Astrocyte (in vitro differentiated cells and primary cell): Measurements from ENCODE around the gene CD180. TPM values are rescaled to one million over a fixed set of nuclear protein-coding genes. Genes with fewer than 3 reads are reported as not detected.

Source experiments
- DNase-seq: peaks from one replicate; pipeline ENCODE4 v3.0.0-alpha.2; 2010; ENCODE audit warnings: low read depth
- FAIRE-seq: peaks from 2 replicates; lab custom pipeline; 2011; peaks lifted over from hg19 to GRCh38; lab: Jason Lieb, UNC
- H2AFZ ChIP-seq: 2 replicates; pipeline ENCODE4 v1.6.0; 2012; ENCODE audit warnings: low read depth, low read length, inconsistent platforms
- H3K27ac ChIP-seq: 2 replicates; pipeline ENCODE4 v1.5.1; 2011; ENCODE audit warnings: low read depth, low read length, inconsistent platforms
- H3K27me3 ChIP-seq: 2 replicates; pipeline ENCODE4 v1.6.0; 2011; ENCODE audit warnings: low read length, inconsistent platforms; ENCODE audit not compliant: insufficient read depth
- H3K36me3 ChIP-seq: 2 replicates; pipeline ENCODE4 v1.5.1; 2011; ENCODE audit warnings: low read length, inconsistent platforms; ENCODE audit not compliant: insufficient read depth
- H3K4me1 ChIP-seq: 2 replicates; pipeline ENCODE4 v1.5.1; 2011; ENCODE audit warnings: low read length, inconsistent platforms; ENCODE audit not compliant: insufficient read depth
- H3K4me2 ChIP-seq: 2 replicates; pipeline ENCODE4 v1.6.0; 2012; ENCODE audit warnings: low read length, inconsistent platforms
- H3K4me3 ChIP-seq: 2 replicates; pipeline ENCODE4 v1.5.1; 2011; ENCODE audit warnings: low read depth, mild to moderate bottlenecking, low read length, inconsistent platforms; ENCODE audit not compliant: insufficient read depth
- H3K79me2 ChIP-seq: 2 replicates; pipeline ENCODE4 v1.6.0; 2012; ENCODE audit warnings: mild to moderate bottlenecking, low read length, inconsistent platforms; ENCODE audit not compliant: insufficient read depth
- H3K9ac ChIP-seq: 2 replicates; pipeline ENCODE4 v1.6.0; 2012; ENCODE audit warnings: mild to moderate bottlenecking, low read length, inconsistent platforms
- H3K9me3 ChIP-seq: 2 replicates; pipeline ENCODE4 v1.5.1; 2012; ENCODE audit warnings: low read depth, mild to moderate bottlenecking, low read length, inconsistent platforms; ENCODE audit not compliant: insufficient read depth
- H4K20me1 ChIP-seq: 2 replicates; pipeline ENCODE4 v1.6.0; 2012; ENCODE audit warnings: low read length, inconsistent platforms; ENCODE audit not compliant: insufficient read depth
- H3K27ac Mint-ChIP-seq: one replicate; pipeline ENCODE4 v1.8.0; 2021; ENCODE audit warnings: mild to moderate bottlenecking, mixed read lengths; ENCODE audit not compliant: unreplicated experiment
- H3K27me3 Mint-ChIP-seq: one replicate; pipeline ENCODE4 v1.8.0; 2021; ENCODE audit warnings: low read depth, mixed read lengths; ENCODE audit not compliant: unreplicated experiment
- H3K36me3 Mint-ChIP-seq: one replicate; pipeline ENCODE4 v1.8.0; 2021; ENCODE audit warnings: low read depth, mixed read lengths; ENCODE audit not compliant: unreplicated experiment
- H3K4me1 Mint-ChIP-seq: one replicate; pipeline ENCODE4 v1.8.0; 2021; ENCODE audit warnings: low read depth, mixed read lengths; ENCODE audit not compliant: unreplicated experiment
- H3K4me3 Mint-ChIP-seq: one replicate; pipeline ENCODE4 v1.8.0; 2021; ENCODE audit warnings: mild to moderate bottlenecking, moderate library complexity, mixed read lengths; ENCODE audit not compliant: unreplicated experiment
- H3K9me3 Mint-ChIP-seq: one replicate; pipeline ENCODE4 v1.8.0; 2021; ENCODE audit warnings: mild to moderate bottlenecking, mixed read lengths; ENCODE audit not compliant: unreplicated experiment
- CTCF ChIP-seq: IDR thresholded peaks from 2 replicates; pipeline ENCODE4 v1.5.1; 2011; ENCODE audit warnings: low read depth, mild to moderate bottlenecking, inconsistent platforms, low read length, moderate library complexity; ENCODE audit not compliant: insufficient read depth
- EZH2 ChIP-seq: IDR thresholded peaks from 2 replicates; pipeline ENCODE4 v1.6.1; 2012; ENCODE audit warnings: mild to moderate bottlenecking, low read length, inconsistent platforms; ENCODE audit not compliant: insufficient read depth
- total RNA-seq: library from RNA; stranded (reverse); gene quantifications from 2 replicates; pipeline ENCODE4 v1.2.1, GENCODE V29; 2021

CD180 gene
- total RNA-seq, 1 donor from 2014 or later = not detected

GRCh38 chr5:67215519-67216471 lies 19.2 kb upstream of the CD180 start:
- Mint-ChIP-seq H3K27ac (no peak overlapping the region), H3K4me3 (no peak overlapping the region), H3K27me3 (no peaks in the 10 kb centered on the region), H3K4me1 (peaks cover 9% of the 10 kb centered on the region), H3K9me3 (peaks cover 5% of the 10 kb centered on the region), H3K36me3 (no peaks in the 10 kb centered on the region)
- Histone ChIP-seq H3K9me3 (no peaks in the 10 kb centered on the region), H3K4me3 (no peak overlapping the region), H3K4me2 (peak overlapping the region; percentile 41), H3K36me3 (no peaks in the 10 kb centered on the region), H3K79me2 (no peaks in the 10 kb centered on the region), H3K9ac (no peak overlapping the region), H3K27ac (no peak overlapping the region), H3K4me1 (peaks cover 2% of the 10 kb centered on the region), H2AFZ (peak overlapping the region; percentile 13), H3K27me3 (no peaks in the 10 kb centered on the region), H4K20me1 (no peaks in the 10 kb centered on the region)
- DNase-seq (no peak), FAIRE-seq (no peak)
- TF ChIP-seq EZH2 (no peak), CTCF (no peak)

GRCh38 chr5:67214707-67215447 lies 18.3 kb upstream of the CD180 start:
- FAIRE-seq (no peak), DNase-seq (no peak)
- no peak overlapping the region for H3K4me3 ChIP-seq
- H3K79me2 ChIP-seq = no peaks in the 10 kb centered on the region
- no peaks in the 10 kb centered on the region for H3K36me3 Mint-ChIP-seq
- no peaks in the 10 kb centered on the region for H4K20me1 ChIP-seq
- H3K4me3 Mint-ChIP-seq = no peak overlapping the region
- H3K27me3 ChIP-seq = no peaks in the 10 kb centered on the region
- H3K4me1 ChIP-seq = peaks cover 2% of the 10 kb centered on the region
- H3K4me2 ChIP-seq = no peak overlapping the region
- H3K27me3 Mint-ChIP-seq = no peaks in the 10 kb centered on the region
- no peaks in the 10 kb centered on the region for H3K36me3 ChIP-seq
- H3K27ac ChIP-seq = no peak overlapping the region
- peaks cover 5% of the 10 kb centered on the region for H3K9me3 Mint-ChIP-seq
- no peak overlapping the region for H3K9ac ChIP-seq
- no peak overlapping the region for H3K27ac Mint-ChIP-seq
- H3K9me3 ChIP-seq = no peaks in the 10 kb centered on the region
- H3K4me1 Mint-ChIP-seq = peaks cover 9% of the 10 kb centered on the region
- no peak overlapping the region for H2AFZ ChIP-seq
- TF ChIP-seq EZH2 (no peak), CTCF (no peak)
